ENCODE measurements around the gene TMSB4X. TPM values are rescaled to one million over a fixed set of nuclear protein-coding genes. Genes with fewer than 3 reads are reported as not detected.

The TMSB4X gene
- total RNA-seq, 4 donors from 2014 or later = 3,072 to 3,725 (median 3,326) TPM

GRCh38 chrX:12949205-12949926 is 25.5 kb upstream of the TMSB4X start:
- Histone ChIP-seq H3K27me3 (no peaks in the 10 kb centered on the region), H3K36me3 (no peaks in the 10 kb centered on the region), H3K9me3 (no peaks in the 10 kb centered on the region), H3K4me1 (peaks cover 14 to 31% (median 17%) of the 10 kb centered on the region in 4 donors), H3K27ac (replicated peaks in 1 of 4) (peak overlapping the region; percentile 78 to 82 (median 80)), H3K4me3 (peak overlapping the region in 3 of 4 donors; percentile 15 to 30 (median 22))
- 61% methylated on average over 5 of the region's 5 CpGs for WGBS
- intact Hi-C loops (cut with DNase I) = loop anchor here (10.0 kb wide), 1 partner anchor 695 kb away; no protein-coding TSS in a partner anchor
- no peak for DNase-seq (ENCODE audit: extremely low spot score)
- TF ChIP-seq POLR2A (IDR thresholded peaks at IDR 0.05; ENCODE audit: low read depth) (no peak), EP300 (IDR thresholded peaks at IDR 0.05) (no peak), CTCF (IDR thresholded peaks at IDR 0.05) (no peak), POLR2AphosphoS5 (IDR thresholded peaks at IDR 0.05) (no peak)

GRCh38 chrX:12949927-12950656 is 24.8 kb upstream of the TMSB4X start:
- Histone ChIP-seq H3K4me1 (peaks cover 14 to 31% (median 17%) of the 10 kb centered on the region in 4 donors), H3K4me3 (peak overlapping the region; percentile 7 to 30 (median 18)), H3K27ac (replicated peaks in 1 of 4) (peak overlapping the region; percentile 78 to 82 (median 80)), H3K36me3 (no peaks in the 10 kb centered on the region), H3K27me3 (no peaks in the 10 kb centered on the region), H3K9me3 (no peaks in the 10 kb centered on the region)
- no peak for TF ChIP-seq EP300 (IDR thresholded peaks at IDR 0.05)
- TF ChIP-seq POLR2AphosphoS5 (IDR thresholded peaks at IDR 0.05) = peak; percentile 67 to 84
- intact Hi-C loops (cut with DNase I) = loop anchor here (10.0 kb wide), 1 partner anchor 695 kb away; no protein-coding TSS in a partner anchor
- 63% methylated on average over 11 of the region's 11 CpGs for whole genome bisulfite sequencing
- no peak for DNase-seq (ENCODE audit: extremely low spot score)

GRCh38 chrX:12950851-12951594 is 23.9 kb upstream of the TMSB4X start:
- DNase-seq (ENCODE audit: extremely low spot score) = no peak
- intact Hi-C loops (cut with DNase I) = no loop called here
- 54% methylated on average over 9 of the region's 9 CpGs for WGBS
- H3K4me3 ChIP-seq = no peak overlapping the region
- H3K36me3 ChIP-seq = no peaks in the 10 kb centered on the region
- H3K4me1 ChIP-seq = peaks cover 16 to 38% (median 21%) of the 10 kb centered on the region in 4 donors
- no peaks in the 10 kb centered on the region for H3K27me3 ChIP-seq
- peak overlapping the region; percentile 78 to 82 (median 80) for H3K27ac ChIP-seq (replicated peaks in 1 of 4)
- TF ChIP-seq EP300 (IDR thresholded peaks at IDR 0.05) (no peak), CTCF (IDR thresholded peaks at IDR 0.05) (peak in 2 of 3 experiments; percentile 8 to 20), POLR2A (IDR thresholded peaks at IDR 0.05; ENCODE audit: low read depth) (no peak), POLR2AphosphoS5 (IDR thresholded peaks at IDR 0.05) (no peak)
- H3K9me3 ChIP-seq = no peaks in the 10 kb centered on the region

- intact Hi-C loops (cut with DNase I) = no loop called here
- TF ChIP-seq POLR2A (IDR thresholded peaks at IDR 0.05; ENCODE audit: low read depth) (no peak), CTCF (IDR thresholded peaks at IDR 0.05) (no peak), EP300 (IDR thresholded peaks at IDR 0.05) (no peak), POLR2AphosphoS5 (IDR thresholded peaks at IDR 0.05) (no peak)
Observed at GRCh38 chrX:12951595-12951975, 23.3 kb upstream of the TMSB4X start.

More at GRCh38 chrX:12951595-12951975, 23.3 kb upstream of the TMSB4X start:
- no peaks in the 10 kb centered on the region for H3K27me3 ChIP-seq
- H3K9me3 ChIP-seq = no peaks in the 10 kb centered on the region
- peaks cover 22 to 43% (median 25%) of the 10 kb centered on the region in 4 donors for H3K4me1 ChIP-seq
- no peaks in the 10 kb centered on the region for H3K36me3 ChIP-seq
- no peak for DNase-seq (ENCODE audit: extremely low spot score)
- no peak overlapping the region for H3K4me3 ChIP-seq
- WGBS = 87% methylated on average over 5 of the region's 5 CpGs
- no peak overlapping the region for H3K27ac ChIP-seq (replicated peaks in 1 of 4)
